Measurements from ENCODE around the gene MCF2L2.
A peak's percentile ranks its signal among the peaks of the same experiment; 100 is the strongest.
"Not testable (repeated sequence)": the region's sequence is repeated elsewhere in the genome, so short reads cannot be mapped to it uniquely, and the experiment has no call there.

Gene MCF2L2

DNA sequence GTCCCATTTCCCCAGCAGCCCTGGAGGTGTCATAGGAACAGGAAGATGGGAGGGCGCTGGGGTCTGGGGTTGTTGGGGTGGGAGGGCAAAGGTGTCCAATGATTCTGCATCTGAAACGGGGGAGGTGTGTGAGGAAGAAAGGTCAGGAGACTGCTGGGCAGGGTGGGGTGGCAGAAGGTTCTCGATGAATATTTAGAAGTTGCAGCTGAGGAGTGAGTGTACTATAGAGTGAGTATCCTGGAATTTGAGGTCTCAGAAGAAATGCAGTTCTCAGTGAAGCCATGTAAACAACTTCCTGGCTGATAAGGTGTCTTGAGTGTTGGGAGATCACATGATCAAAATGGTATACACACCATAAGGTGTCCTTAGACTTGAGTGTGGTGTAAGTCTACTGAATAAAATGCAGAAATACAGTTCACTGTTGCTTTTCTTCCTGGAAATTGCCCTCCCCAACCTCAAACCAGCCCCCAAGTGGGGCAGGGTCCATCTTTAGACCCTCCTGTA is 165.5 kb downstream of the MCF2L2 start:
- DNase-seq = no peak

DNA sequence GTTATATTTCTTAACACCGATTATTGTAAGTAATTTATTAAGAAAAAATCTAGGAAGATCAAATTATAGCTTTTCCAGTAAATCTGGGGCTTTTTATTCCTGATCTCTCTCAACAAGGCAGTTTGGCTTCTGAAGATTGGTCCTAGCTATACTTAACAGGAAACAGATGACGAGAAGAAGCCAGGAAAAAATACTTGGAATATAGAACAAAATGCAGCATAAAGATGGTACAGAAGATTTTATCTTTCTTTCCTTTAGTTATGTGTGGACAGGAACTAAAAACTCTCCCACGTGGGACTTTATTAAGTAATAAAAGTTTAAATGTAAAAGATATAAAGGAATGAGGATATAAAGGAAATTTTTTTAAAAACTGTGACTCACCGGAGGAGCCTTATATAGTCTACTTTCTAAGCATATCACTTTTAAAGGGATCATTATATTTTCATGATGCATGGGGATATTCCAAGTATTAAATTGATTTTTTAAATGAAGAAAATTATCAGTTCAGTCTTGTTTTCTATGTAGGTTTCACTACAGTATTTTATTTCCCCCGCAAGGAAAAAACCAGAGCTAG is 167.2 kb downstream of the MCF2L2 start:
- no peak for DNase-seq

DNA sequence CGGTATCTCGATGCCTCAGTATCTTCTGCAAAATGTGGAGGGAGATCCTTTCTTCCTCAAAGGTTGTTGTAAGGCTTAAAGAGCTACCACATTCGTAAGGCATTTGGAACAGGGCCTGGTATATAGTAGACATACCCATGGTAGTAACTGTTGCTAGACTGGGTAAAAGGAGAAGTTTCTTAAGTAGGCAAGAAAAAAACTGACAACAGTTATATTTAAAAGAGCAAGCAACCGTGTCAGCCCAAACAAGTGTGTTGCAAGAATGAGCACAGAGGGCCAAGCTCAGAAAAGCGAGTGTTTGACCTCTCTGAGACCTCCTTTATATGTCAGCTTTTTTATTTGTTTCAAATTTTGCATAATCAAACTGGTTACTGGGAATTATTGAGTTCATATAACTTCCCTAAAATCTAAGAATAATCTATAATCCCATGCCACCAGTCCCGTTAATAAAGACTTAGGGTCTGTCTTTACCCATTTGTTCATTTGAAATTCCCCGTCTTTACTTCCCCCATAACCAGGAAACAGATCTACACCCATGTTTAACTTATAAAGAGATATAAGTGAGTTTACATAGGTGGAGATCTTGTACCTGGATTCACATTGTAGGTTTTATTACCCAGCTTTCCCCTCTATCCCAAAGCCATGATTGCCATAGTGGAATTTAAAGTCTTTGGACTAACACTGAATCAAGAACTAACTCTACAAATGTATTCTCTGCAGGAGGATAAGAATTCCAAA is 168.1 kb downstream of the MCF2L2 start:
- DNase-seq = no peak

DNA sequence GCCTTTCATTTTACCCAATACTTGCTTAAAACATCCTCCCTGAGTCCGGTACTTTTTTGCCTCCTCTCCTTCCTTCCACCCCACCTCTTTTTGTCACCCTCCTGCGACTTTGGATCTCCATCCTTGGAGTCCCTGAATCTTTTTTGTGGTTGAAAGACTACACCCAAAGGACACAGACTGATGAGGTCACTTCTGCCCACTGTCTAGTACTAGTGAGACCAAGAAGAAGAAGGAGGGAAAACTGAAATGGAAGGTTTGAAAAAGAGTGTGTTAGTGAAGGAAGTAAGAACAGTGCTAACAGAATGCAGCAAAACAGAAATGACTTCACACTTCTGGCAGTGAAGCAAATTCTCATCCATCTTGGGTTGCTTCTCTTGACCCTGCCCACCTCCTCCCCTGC is 168.8 kb downstream of the MCF2L2 start:
- DNase-seq = no peak

DNA sequence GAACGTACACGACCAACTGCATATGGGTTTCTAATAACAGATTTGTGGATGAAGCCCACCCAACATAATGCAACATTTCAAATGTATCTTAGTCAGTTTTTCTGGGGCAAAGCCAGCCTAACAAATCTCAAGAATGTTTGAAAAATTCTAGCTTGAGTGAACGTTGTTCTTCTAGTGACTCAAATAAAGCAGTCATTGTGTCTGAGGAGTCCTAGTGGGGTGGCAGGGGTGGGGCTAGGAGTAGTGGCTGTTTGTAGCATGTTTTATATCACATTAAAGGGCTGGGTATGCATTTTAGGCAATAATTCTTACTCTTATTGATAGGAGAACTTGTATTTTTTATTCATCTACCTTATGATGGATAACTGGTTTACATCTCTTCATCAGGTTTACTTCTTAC is 169.3 kb downstream of the MCF2L2 start:
- DNase-seq = no peak

DNA sequence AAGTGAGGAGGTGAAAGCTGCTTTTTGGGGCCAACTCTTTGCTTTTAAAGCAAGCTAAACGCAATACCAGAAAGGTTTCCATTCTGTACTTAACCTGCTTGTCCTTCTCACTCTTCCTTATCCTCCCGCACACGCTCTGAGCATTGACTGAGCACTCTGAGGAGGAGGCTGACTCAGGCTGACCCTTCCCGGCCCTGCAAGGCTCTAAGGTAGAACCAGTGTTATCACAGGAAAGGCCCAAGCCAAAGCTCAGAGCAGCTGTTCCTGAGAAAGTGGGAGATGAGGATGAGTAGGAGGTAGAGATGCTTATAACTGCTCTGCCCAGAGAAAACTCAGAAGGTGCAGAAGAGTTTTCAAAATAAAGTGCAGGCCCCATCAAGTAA is 173.1 kb downstream of the MCF2L2 start:
- peak; percentile 53 for DNase-seq

DNA sequence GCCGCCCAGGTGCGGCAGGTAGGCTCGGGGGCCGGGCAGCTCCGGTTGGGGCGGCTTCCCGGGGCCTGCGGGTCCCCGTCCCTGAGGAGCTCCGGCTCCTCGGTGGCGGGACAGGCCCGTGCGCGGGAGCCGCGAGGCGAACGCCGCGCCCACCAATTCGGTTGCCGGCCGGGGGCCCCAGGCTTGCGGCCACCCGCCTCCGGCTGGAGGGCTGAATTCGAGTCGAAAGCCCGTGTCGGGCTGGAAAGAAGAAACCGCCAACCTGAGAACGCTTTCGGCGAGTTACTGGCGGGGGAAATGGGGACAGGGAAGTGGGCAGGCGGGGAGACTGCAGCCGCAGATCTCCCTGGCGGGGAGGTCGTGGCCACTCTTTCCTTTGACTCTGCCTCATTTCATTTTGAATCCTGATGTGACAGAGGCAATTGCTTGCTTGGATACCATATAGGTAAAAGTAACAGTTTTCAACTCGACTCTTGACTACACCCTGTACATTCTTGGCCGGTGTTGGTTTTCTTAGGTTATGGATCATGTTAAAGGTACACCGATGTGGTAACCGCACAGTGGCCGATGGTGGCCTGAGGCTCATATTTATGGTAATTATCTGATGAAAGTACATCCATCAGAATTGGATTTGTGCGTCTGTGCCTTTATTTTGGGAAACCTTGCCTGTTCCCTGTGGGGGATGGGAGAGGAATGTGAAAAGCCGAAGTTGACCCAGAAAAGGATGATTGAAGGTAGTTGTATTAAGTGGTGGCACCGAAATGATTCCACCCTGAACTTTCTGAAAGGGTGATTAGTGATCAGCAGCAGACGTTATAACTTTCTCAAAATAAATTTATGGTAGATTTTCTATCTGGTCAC is 173.7 kb downstream of the MCF2L2 start:
- DNase-seq = peak; percentile 44

DNA sequence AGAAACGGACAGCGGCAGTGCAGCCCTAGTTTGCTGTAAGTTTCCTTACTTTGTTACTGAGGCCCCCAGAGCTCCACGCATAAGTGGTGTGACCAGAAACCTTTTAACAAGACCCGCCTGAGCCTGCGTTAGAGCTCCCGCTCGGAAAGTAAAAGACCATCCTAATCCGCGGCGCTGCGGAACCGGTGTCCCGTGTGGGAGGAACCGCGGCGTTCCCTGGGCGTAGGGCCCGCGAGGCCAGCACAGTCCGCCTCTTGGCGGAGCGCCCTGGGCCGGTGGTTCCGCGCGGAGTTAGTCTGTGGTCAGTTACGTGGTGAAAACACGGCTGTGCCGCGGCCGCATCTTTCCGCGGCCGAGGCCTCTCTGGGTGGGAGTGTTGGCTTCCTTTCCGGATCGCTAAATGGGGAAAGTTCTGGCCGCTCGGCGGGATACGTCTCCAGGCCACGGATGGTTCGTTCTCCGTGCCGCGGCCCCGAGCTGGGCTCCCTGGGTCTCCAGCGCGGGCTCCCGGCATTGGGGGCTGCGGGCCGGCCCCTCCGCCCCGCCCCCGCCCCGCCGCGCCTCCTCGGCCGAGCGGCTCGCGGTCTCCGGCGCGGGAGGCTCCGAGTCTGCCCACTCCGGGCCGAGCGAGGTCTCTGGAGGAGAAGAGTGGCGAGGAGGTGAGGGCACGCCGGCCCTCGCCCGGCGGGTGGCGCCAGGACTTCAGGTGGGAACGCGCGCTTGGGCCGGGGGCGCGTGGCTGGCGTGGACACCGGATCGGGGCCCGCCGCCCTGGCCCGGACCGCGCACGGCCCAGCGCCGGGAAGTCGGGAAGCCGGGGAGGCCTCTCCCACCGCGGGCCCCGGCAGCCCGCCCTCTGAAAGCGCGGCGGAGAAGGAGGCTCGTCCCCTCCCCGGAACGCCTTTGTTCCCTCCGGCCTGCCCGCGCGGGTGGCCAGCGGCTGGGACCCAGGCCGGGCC is 174.6 kb downstream of the MCF2L2 start:
- peak; percentile 57 for DNase-seq

DNA sequence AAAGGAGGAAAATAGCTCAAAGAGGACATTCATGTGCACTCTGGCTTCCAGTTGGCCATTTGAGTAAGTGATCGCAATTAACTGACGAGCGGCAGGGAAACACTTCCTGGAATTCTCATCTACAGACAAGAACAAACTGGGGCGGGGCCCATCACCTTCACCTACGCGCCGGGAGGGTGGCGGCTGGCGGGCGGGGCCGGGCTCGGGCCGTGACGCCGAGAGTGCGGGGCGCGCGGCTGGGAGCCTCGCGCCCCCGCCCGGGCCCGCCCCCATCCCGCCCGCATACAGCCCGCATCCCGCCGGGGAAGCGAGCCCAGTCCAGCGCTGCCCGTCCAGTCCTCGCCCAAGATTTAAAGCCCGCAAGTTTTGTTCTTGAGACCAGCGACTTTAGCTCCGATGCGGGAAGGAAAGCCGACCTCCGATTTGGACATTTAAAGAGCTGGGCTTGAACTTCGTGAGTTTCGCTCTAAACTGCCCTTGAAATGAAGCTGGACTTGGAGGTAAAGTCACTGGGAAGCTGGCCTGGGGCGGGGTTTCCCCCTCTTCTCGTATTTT is 175.4 kb downstream of the MCF2L2 start, which contains the start of gene B3GNT5:
Gene B3GNT5 (plus strand): TSS at position 281 of the 555 bp plus-strand sequence. CDS start 16,546 bp downstream, outside the sequence.
- peak; percentile 69 for DNase-seq

DNA sequence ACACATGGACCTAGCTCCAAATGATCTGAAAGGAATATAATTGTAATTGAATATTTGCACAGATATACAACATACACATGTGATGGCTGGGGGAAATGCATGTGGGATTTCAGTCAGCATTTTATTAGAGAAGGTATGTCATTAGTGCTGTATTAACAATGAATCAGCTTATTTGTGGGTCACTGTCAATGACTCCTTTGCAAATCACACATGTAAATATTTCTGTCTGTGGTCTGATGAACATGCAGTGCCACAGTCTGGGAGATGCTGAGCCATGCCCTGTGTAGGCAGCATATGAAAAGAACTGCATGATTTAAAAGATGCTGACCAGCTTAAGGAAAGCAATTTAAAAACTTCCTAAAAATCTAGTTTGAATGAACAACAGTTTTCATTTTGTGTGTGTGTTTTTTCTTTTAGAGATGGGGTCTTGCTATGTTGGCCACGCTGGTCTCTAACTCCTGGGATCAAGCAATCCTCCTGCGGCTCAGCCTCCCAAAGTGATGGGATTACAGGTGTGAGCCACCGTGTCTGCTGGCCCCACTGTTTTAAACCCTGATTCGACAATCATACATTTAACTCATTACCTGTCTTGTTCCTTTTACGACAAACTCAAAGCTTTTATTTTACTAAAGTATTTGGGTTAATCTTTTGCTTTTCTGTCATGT is 176.2 kb downstream of the MCF2L2 start:
- DNase-seq = no peak

DNA sequence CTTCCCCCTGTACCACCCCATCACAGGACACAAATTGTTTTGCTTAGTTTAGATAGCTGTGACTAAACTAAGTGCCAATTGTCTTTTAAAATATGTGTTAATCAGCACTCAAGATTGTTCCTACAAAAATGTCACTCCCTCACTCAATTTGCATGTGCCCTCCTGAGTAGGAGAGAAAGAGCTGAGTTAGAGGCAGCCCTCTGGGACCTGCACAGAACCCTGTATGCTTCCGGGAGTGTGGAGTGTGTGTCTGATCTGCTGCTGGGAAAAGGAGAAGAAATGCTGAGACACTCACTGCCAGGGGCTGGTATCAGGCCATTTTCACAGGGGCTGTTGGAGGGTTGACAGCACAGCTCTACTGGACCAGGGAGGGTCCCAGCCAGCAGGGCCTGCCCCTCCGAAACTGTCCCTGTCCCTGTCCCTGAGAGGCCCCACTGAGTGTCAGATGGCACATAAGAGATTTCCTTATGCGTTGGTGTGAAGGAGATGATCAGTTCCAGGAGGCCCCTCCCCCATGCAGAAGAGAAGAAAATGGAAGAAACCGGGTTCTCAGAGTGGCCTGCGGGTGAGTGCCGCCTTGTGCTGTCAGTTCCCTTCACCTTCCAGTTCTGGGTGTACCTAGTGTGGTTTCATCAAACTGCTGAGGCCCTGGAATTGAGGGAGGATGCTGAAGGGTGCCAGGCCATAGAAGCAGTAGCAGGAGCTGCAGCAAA is 179.3 kb downstream of the MCF2L2 start:
- no peak for DNase-seq

DNA sequence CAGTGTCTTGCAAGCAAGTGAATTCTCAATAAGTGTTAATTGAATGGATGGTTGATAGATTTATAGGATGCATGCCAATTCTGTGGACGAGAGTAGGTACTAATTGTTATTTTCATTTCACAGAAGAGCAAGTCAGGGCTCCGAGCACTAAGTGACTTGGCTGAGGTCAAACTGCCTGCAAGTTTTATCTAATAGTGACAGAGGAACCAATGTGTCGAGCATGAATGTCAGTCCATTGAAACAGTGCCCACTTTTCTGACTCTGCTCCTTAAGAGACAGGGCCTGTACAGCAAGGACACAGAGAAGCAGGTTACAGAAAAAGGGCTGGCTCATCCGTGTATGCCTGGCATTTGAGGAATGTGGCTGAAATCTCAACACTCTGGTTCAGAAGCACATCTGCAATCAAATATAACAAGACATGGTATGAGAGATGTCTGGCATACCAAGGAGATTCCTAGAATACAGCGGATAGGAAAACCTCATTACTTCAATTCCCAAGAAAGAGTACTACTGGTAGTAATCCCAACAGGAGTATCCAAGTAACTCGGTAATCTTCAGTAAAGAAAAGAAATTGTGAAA is 181.3 kb downstream of the MCF2L2 start:
- no peak for DNase-seq

DNA sequence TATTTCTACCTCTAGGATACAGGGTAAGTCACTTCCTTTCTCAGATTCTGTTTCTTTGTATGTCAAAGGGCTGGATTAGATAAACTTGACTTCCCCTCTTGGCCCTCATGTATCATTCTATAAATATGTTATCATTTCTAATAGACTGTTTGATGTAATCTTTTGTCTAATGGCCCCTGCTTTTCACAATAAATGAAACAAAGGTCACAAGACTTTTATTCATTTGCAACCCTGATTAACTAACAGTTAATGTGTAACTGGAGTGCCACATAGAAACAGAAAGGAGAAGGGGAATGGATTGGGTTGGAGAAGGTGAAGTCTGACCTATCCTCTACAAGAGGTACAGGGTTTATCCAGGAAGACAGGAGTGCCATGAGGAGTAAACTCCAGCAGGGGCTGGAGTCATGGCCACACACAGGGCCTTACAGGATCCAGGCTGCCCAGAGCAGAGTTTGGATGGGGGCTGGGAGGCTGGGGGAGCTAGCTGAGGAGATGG is 183.4 kb downstream of the MCF2L2 start:
- no peak for DNase-seq

DNA sequence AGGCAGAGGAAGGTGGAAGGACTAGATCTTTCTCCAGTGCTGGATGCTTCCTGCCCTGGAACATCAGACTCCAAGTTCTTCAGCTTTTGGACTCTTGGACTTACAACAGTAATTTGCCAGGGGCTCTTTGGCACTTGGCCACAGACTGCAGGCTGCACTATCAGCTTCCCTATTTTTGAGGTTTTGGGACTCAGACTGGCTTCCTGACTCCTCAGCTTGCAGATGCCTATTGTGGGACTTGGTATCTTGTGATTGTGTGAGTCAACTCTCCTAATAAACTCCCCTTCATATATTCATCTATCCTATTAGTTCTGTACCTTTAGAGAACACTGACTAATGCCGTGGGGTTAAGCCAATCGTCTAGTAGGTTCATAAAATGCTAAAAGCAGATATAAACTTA is 184.2 kb downstream of the MCF2L2 start:
- DNase-seq = no peak

DNA sequence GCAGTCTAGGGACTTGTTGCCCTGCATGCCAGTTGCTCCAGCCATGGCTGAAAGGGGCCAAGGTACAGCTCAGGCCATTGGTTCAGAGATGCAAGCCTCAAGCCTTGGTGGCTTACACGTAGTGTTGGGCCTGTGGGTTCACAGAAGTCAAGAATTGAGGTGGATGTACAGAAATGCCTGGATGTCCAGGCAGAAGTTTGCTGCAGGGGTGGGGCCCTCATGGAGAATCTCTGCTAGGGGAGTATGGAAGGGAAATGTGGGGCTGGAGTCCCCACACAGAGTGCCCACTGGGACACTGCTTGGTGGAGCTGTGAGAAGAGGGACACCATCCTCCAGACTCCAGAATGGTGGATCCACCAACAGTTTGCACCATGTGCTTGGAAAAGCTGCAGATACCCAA is 186.0 kb downstream of the MCF2L2 start:
- no peak for DNase-seq

DNA sequence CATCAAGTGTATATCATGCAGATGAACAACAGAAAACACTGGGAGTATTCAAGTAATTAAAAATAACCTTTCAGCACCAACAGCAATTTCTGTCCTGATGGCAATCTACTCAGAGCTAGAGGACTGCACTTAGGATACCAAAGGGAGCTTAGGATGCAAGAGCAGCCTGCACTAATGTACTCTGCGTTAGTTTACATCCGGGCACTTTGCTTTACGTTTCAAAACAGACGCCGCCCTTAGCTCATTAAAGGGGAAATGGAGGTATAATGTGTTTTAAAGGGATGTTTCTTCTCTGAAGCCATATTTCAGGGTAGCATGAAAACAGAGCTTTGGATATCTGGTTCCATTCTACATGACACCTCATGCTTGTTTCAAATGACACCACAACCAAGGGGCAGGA is 189.4 kb downstream of the MCF2L2 start:
- DNase-seq = no peak

DNA sequence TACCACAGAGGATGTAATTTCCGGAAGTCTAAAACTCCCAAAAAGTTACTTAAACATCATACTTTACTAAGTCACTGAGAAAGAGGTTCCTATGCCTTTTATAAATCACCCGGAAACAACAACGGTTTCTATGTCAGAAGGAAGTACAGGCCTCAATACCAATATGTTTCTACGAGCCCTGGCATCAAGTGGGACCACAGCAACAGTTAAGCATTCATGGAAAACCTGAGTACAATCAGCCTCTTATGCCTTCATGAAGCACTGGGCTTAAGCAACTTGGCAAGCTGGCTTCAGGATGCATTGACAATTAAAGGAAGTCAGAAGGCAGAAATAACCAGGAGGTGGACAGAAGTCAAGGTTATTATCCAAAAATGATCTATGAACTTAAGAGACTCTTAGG is 194.5 kb downstream of the MCF2L2 start:
- DNase-seq = no peak

DNA sequence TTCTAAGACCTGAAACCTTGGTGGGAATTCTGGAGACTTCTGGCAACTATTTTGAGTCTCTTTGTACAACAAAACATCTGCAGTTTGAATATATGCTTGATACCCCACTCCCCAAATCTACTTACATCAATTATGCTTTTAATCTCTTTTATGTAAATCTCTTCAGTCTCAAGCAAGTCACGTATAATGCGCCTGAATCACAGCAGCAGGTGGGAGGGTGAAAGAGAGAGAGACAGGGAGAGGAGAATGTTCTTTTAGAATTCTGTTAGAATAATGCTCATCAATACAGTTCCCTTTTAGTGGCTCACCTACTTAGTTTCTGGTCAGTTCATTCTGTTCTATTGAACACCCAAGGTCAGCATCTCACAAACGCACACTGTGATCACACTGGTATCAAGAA is 197.6 kb downstream of the MCF2L2 start:
- no peak for DNase-seq

DNA sequence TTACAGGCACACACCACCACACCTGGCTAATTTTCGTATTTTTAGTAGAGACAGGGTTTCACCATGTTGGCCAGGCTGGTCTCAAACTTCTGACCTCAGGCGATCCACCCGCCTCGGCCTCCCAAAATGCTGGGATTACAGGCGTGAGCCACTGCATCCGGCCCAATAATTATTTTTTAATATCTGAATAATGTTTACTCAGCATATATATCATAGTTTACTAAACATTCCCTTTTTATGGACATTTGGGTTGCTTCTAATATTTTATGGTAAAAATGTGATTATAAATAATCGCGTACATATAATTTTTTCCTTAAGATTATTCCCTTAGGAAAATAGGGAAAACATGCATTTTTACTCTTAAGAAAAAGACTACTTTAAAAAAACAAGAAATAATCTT is 198.2 kb downstream of the MCF2L2 start:
- not testable (repeated sequence) for DNase-seq

DNA sequence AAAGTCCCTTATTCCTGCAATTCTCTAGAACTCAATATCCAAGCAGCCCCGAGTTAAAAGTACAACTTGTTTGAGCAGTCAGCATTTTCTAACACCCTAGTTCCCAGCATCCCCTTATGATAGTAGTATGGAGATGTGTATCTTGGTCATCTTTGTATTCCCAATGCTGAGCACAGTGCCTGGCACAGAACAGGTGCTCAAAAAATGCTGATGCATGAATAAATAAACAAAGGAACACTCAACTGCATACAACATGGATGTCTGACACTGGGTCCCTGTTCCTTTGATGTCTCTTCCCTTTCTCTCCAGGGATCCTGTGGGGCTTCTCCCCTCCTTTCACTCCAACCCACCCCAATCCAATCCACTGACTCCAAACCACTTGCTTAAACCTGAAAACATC is 199.2 kb downstream of the MCF2L2 start:
- no peak for DNase-seq

Data from stimulated activated CD8-positive, alpha-beta memory T cell treated with anti-CD3 and anti-CD28 coated beads, Interleukin-4, amount 100 ng/mL, for 48 hours (primary cell).